Endothelial cell of hepatic sinusoid (primary cell): Measurements from ENCODE around the gene RAB40C.

Source experiments
- in situ Hi-C: cut with HindIII; loops from 2 replicates; pipeline ENCODE4 v1.10.0; 2017; ENCODE audit warnings: low sequenced_read_pairs

RAB40C gene

GRCh38 chr16:674968-675883 is 85.4 kb downstream of the RAB40C start, which contains the start of gene RHBDL1:
Gene RHBDL1 (plus strand): TSS chr16:675671. CDS start chr16:675791, 120 bp downstream.
- in situ Hi-C loops, result no loop called here

DNA sequence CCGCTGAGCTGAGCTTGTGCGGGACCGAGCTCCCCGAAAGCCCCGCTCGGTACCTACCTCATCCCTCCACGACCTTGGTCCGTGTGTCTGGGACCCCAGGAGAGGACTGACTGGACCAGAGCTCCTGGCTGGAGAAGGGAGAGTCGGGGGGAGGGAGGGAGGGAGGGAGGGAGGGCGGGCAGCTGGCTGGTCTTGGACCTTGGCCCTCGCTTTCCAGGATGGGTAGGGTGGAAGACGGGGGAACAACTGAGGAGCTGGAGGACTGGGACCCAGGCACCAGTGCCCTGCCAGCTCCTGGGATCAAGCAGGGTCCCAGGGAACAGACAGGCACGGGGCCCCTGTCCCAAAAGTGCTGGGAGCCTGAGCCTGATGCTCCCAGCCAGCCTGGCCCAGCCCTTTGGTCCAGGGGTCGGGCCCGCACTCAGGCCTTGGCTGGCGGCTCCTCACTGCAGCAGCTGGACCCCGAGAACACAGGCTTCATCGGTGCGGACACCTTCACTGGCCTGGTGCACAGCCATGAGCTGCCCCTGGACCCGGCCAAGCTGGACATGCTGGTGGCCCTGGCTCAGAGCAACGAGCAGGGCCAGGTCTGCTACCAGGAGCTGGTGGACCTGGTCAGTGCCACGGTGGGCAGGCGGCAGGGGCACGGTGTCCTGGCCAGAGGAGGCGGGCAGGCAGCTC is 86.2 kb downstream of the RAB40C start:
- in situ Hi-C loops, result no loop called here

DNA sequence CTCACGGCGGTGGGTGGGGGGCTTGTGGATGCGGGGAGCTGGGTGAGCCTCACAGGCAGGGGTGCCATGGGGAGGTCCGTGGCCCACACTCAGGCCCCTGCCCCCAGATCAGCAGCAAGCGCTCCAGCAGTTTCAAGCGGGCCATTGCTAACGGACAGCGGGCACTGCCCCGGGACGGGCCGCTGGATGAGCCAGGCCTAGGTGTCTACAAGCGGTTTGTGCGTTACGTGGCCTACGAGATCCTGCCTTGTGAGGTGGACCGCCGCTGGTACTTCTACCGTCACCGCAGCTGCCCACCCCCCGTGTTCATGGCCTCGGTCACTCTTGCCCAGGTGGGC is 86.7 kb downstream of the RAB40C start:
- in situ Hi-C loops, result no loop called here

GRCh38 chr16:676913-677312 is 87.0 kb downstream of the RAB40C start:
- in situ Hi-C loops, result no loop called here

GRCh38 chr16:677316-678190 is 87.7 kb downstream of the RAB40C start:
- in situ Hi-C loops, result no loop called here

DNA sequence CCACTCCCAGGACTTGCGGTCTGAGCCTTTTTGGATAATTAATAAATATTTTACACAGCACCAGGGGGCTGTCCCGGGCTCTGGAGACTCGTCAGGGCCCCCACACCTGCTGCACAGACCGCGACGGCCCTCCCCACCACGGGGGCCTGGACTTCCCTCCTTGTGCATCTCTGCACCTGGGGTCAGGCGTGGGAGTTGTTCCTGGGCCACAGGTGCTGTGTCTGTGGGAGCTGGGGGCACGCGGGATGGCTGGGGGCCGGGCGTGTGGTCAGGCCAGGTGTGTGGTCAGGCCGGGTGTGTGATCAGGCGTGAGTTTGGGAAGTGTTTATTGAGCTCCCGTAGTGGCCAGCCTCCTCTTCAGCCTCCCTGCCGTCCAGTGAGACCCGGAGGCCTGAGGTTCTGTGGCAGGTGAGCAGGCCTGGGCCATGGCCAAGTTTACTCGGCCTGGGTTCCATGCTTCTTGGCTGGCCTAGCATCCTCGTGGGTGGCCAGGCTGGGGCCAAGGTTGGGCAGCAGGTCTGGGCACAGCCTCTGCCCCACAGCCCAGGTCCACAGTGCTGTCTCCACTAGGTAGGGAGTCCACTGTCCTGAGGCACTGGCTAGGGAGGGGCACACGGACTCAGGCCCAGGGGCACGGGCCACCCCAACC is 88.5 kb downstream of the RAB40C start:
- in situ Hi-C loops, result no loop called here
